Neutrophil (primary cell): ENCODE data around the gene DCBLD1.
"Not testable (repeated sequence)": the region's sequence is repeated elsewhere in the genome, so short reads cannot be mapped to it uniquely, and the experiment has no call there.

ENCODE experiments used
- H3K27ac ChIP-seq: fragments of 200-600 bp; sonication (generic); 2 replicates; pipeline ENCODE4 v1.5.1; 2016; ENCODE audit warnings: mild to moderate bottlenecking, moderate library complexity
- H3K27me3 ChIP-seq: fragments of 200-600 bp; sonication (generic); 2 replicates; pipeline ENCODE4 v1.6.0; 2016; ENCODE audit warnings: mild to moderate bottlenecking
- H3K36me3 ChIP-seq: fragments of 200-600 bp; sonication (generic); 2 replicates; pipeline ENCODE4 v1.5.1; 2017
- H3K4me1 ChIP-seq, 2 experiments: fragments of 200-600 bp in 1 of 2; sonication (generic) in 1 of 2; 1 replicate in 1 of 2; 2 replicates in 1 of 2; pipeline versions ENCODE4 v1.5.1 to v1.6.1; 2013 to 2016; ENCODE audit warnings: low read depth in 1 of 2, low read length in 1 of 2, mild to moderate bottlenecking in 1 of 2, moderate library complexity in 1 of 2; ENCODE audit not compliant: control insufficient read depth in 1 of 2, insufficient read depth in 1 of 2
- H3K4me3 ChIP-seq, 2 experiments: fragments of 200-600 bp in 1 of 2; sonication (generic) in 1 of 2; 1 replicate in 1 of 2; 2 replicates in 1 of 2; pipeline ENCODE4 v1.5.1; 2013 to 2016; ENCODE audit warnings: low read depth in 1 of 2, low read length in 1 of 2, mild to moderate bottlenecking in 1 of 2, moderate library complexity in 1 of 2
- H3K9me3 ChIP-seq: fragments of 200-600 bp; sonication (generic); 2 replicates; pipeline ENCODE4 v1.5.1; 2016
- CTCF ChIP-seq: fragments of 200-600 bp; sonication (generic); IDR thresholded peaks from 2 replicates; pipeline ENCODE4 v1.5.1; 2016; ENCODE audit warnings: antibody characterized with exemption

Gene DCBLD1

GRCh38 chr6:117467876-117468275 is 14.6 kb upstream of the DCBLD1 start:
- Histone ChIP-seq H3K27me3 (no peaks in the 10 kb centered on the region), H3K27ac (no peak overlapping the region), H3K36me3 (no peaks in the 10 kb centered on the region), H3K4me1 (no peaks in the 10 kb centered on the region), H3K4me3 (no peak overlapping the region), H3K9me3 (no peaks in the 10 kb centered on the region)
- no peak for TF ChIP-seq CTCF

DNA sequence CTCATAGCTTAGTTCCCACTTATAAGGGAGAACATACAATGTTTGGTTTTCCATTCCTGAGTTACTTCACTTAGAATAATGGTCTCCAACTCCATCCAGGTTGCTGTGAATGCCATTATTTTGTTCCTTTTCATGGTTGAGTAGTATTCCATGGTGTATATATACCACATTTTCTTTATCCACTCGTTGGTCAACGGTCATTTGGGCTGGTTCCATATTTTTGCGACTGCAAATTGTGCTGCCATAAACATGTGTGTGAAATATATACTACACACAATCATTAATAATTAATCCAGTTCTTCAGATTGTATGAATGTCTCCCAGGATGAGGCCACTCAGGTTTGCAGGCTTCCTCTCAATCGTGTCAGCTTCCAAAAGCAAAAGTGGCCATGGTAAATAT is 13.9 kb upstream of the DCBLD1 start:
- not testable (repeated sequence) for H3K4me1 ChIP-seq, H3K27ac ChIP-seq, H3K36me3 ChIP-seq, H3K9me3 ChIP-seq, H3K4me3 ChIP-seq, H3K27me3 ChIP-seq

GRCh38 chr6:117469356-117469755 is 13.1 kb upstream of the DCBLD1 start:
- H3K36me3 ChIP-seq = no peaks in the 10 kb centered on the region
- no peaks in the 10 kb centered on the region for H3K27me3 ChIP-seq
- no peak overlapping the region for H3K27ac ChIP-seq
- TF ChIP-seq CTCF = no peak
- H3K4me1 ChIP-seq = no peaks in the 10 kb centered on the region
- H3K4me3 ChIP-seq = no peak overlapping the region
- H3K9me3 ChIP-seq = no peaks in the 10 kb centered on the region

GRCh38 chr6:117469791-117470190 is 12.7 kb upstream of the DCBLD1 start:
- no peaks in the 10 kb centered on the region for H3K36me3 ChIP-seq
- no peaks in the 10 kb centered on the region for H3K27me3 ChIP-seq
- no peak for TF ChIP-seq CTCF

GRCh38 chr6:117472667-117473066 is 9.8 kb upstream of the DCBLD1 start:
- Histone ChIP-seq H3K9me3 (no peaks in the 10 kb centered on the region), H3K27me3 (peaks cover 12% of the 10 kb centered on the region), H3K36me3 (no peaks in the 10 kb centered on the region), H3K27ac (no peak overlapping the region), H3K4me3 (no peak overlapping the region), H3K4me1 (no peaks in the 10 kb centered on the region)
- no peak for TF ChIP-seq CTCF

More at GRCh38 chr6:117469791-117470190, 12.7 kb upstream of the DCBLD1 start:
- Histone ChIP-seq H3K4me1 (no peaks in the 10 kb centered on the region), H3K9me3 (no peaks in the 10 kb centered on the region), H3K27ac (no peak overlapping the region), H3K4me3 (no peak overlapping the region)

GRCh38 chr6:117473401-117473800 is 9.1 kb upstream of the DCBLD1 start:
- Histone ChIP-seq H3K27me3 (peaks cover 20% of the 10 kb centered on the region), H3K4me1 (no peaks in the 10 kb centered on the region), H3K36me3 (no peaks in the 10 kb centered on the region), H3K27ac (no peak overlapping the region), H3K4me3 (no peak overlapping the region), H3K9me3 (no peaks in the 10 kb centered on the region)
- no peak for TF ChIP-seq CTCF
